A549 (cell line): ENCODE data around the gene LGI1.

Experiments
- POLR2A ChIP-seq: IDR thresholded peaks from 2 replicates; pipeline ENCODE4 v1.6.1; 2012; ENCODE audit warnings: mild to moderate bottlenecking, low read length
- RNF2 ChIP-seq: fragments of 200-600 bp; sonication (generic); IDR thresholded peaks from 2 replicates; pipeline ENCODE4 v1.6.1; 2016; ENCODE audit warnings: low read depth, mild to moderate bottlenecking, antibody characterized with exemption, moderate library complexity, borderline replicate concordance
- ZFP36 ChIP-seq: fragments of 450-650 bp; IDR thresholded peaks from 2 replicates; pipeline ENCODE4 v1.6.1; 2014; ENCODE audit warnings: borderline replicate concordance; ENCODE audit not compliant: partially characterized antibody
- TF ChIP-seq, protein P1 (sequence below): fragments of >200 bp; sonication (Bioruptor Twin); formaldehyde crosslinking; IDR thresholded peaks from 3 replicates; pipeline ENCODE4 v1.5.1; 2016

DNA sequence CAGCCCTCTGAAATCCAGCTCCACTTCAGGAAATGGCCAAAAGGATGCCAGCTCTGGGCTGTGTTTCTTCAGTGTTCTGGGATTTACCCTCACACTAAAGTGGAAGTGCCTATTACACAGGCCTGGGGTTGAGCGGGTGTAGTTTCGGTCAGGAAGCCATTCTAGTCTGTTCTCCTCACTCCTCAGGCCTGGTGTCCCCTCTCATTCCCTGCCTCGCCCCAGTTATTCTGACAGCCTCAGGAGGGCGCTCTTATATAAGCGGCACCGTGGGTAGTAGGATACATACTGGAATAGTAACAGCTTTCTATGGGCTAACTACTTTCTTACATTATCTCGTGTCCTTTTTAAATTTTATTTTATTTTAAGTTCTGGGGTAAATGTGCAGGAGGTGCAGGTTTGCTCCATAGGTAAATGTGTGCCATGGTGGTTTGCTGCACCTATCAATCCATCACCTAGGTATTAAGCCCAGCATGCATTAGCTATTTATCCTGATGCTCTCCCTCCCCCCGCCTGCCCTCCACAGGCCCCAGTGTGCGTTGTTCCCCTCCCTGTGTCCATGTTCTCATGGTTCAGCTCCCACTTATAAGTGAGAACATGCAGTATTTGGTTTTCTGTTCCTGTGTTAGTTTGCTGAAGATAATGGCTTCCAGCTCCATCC lies 12.2 kb upstream of the LGI1 start:
- TF ChIP-seq POLR2A (no peak), ZFP36 (no peak), RNF2 (no peak)
- TF ChIP-seq, protein P1, sequence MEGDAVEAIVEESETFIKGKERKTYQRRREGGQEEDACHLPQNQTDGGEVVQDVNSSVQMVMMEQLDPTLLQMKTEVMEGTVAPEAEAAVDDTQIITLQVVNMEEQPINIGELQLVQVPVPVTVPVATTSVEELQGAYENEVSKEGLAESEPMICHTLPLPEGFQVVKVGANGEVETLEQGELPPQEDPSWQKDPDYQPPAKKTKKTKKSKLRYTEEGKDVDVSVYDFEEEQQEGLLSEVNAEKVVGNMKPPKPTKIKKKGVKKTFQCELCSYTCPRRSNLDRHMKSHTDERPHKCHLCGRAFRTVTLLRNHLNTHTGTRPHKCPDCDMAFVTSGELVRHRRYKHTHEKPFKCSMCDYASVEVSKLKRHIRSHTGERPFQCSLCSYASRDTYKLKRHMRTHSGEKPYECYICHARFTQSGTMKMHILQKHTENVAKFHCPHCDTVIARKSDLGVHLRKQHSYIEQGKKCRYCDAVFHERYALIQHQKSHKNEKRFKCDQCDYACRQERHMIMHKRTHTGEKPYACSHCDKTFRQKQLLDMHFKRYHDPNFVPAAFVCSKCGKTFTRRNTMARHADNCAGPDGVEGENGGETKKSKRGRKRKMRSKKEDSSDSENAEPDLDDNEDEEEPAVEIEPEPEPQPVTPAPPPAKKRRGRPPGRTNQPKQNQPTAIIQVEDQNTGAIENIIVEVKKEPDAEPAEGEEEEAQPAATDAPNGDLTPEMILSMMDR = peak; percentile 38; the same call in 2 of the 3 replicates
